ENCODE results near the gene NCAPG2.
"Not testable (repeated sequence)": the region's sequence is repeated elsewhere in the genome, so short reads cannot be mapped to it uniquely, and the experiment has no call there.

Gene NCAPG2

DNA sequence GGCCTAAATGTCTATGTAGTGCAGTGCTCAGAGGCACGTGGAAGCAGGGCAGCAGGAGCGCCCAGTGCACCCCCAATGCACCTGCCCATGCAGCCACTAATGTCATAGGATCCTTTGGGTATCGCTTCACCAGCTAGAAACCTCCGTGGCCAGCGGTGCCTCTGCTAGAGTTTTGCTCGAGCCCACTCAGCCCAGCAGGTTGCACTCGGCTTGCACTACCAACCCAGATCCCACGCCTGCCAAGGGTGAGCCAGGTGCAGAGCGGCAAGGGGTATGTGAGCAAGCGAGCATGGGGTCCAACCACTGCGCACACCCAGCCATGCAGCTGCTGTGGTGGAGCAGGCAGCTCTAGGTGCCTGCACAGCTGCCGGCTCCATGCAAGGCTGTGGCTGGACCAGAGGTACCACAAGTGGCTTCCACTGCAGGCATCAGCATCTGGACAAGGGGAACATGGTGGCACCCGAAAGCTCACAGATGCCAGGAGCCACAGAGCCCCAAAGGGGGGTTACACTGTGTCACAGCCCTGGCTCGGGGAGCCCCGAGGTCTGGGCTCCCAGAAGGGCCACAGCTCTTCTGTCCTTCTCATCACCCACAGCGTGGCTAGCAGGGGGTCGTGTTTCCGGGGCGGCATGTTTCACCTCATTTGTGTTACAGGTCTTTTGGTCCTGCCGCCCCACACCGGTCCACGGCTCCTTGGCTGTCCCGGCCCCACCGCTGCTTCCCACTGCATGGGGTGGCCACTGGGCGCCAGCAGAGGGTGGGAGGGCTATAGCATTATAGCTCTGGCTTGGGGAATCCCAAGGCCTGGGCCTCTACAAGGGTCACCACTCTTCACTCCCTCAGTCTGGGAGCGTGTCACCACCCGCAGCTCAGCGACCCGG lies 2.3 kb upstream of the NCAPG2 start:
- no peak for DNase-seq (ENCODE audit: low read depth in 2 of 2)

DNA sequence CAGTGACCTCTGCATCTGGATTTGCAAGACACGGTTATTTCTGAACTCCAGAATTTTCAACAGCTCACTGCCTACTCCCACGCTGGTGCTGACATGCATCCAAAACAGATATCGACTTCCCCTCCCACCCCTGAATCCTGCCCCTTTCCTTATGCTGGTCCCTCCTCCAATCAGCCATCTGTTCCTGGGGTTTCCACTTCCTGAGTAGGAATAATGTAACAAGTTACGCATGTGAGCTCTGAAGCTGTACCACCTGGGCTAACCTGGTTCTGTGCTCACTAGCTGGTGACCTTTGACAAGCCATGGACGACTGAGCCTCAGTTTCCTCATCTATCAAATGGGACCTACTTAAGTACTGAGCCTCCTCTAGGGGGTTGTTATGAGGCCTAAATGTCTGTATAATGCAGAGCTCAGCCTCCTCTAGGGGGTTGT lies 1.7 kb upstream of the NCAPG2 start:
- DNase-seq (ENCODE audit: low read depth in 2 of 2): no peak

DNA sequence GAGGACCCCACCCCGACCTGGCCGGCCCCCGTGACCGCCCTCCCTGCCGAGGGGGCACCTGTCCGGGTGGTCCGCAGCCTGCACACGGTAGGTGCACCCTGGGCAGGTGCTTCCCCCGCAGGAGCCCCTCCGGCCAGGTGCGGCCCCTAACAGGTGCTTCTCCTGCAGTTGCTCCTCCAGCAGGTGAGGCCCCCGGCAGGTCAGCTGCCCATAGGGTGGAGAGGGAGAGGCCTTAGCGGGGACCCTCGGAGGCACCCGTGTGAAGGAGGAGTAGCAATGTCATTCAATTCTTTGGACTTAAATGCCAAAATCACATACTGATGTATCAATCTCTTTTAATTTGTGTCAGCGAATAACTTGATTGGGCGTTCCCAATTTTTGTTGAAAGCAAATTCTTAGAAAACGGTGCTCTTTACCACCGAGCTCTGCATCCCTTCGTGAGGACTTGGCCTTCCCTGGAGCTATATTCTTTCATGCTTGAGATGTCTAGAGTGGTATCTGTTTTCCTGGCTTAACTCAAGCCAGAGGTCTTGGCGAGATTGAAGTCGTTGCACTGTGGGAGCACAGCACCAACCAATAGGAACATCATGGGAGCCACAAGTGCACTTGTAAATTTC lies 738 bp upstream of the NCAPG2 start:
- DNase-seq (ENCODE audit: low read depth in 2 of 2): no peak

DNA sequence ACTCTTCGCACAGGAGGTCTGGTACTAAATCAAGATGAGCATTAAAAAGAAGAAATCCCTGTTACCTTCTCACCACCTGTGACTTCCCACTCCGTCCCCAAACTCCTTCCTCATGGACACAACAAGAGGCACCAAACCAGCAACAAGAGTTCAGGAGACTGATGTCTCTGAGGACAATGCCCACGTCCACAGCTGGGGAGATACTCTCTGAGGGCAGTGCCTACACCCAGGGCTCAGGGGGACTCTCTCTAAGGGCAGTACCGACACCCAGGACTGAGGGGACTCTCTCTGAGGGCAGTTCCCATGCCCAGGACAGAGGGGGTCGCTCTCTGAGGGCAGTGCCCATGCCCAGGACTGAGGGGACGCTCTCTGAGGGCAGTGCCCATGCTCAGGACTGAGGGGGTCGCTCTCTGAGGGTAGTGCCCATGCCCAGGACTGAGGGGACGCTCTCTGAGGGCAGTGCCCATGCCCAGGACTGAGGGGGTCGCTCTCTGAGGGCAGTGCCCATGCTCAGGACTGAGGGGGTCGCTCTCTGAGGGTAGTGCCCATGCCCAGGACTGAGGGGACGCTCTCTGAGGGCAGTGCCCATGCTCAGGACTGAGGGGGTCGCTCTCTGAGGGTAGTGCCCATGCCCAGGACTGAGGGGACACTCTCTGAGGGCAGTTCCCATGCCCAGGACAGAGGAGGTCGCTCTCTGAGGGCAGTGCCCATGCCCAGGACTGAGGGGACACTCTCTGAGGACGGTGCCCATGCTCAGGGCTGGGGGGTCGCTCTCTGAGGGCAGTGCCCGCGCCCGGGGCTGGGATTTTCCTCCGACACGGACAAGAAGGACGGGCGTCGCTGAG lies 703 bp downstream of the NCAPG2 start:
- not testable (repeated sequence) for DNase-seq (ENCODE audit: low read depth in 2 of 2)

DNA sequence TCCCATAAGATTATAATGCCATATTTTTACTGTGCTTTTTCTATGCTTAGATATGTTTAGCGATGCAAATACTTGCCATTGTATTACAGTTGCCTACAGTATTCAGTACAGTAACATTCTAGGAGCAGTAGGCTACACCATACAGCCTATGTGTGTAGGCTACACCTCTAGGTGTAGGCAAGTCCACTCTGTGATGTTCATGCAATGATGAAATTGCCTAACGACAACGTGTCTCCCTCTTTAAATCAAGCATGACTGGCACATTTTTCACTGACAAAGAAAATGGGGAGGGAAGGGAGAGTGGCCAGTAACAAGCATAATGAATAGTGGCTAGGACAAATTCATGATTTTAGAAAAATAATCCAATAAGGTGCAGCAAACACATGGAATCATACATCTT lies 1.7 kb downstream of the NCAPG2 start:
- no peak for DNase-seq (ENCODE audit: low read depth in 2 of 2)

DNA sequence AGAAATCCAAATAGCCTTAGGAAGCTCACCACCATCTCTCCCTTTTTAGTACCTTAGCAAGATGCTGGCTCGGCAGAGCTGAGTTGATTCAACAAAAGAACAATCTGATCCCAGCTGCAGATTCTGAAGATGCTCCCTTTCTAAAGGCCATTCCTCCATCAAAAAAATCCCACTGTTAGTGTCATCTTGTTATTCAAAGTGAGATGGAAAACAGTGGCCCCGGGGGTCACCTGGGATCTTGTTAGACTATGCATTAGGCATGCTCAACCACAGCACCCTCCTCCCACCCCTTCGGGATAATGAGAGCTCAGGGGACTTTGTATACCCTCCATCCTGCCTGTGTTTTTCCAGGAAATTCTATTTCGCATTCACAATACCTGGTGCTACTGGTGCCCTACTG lies 2.4 kb downstream of the NCAPG2 start:
- DNase-seq (ENCODE audit: low read depth in 2 of 2): no peak

DNA sequence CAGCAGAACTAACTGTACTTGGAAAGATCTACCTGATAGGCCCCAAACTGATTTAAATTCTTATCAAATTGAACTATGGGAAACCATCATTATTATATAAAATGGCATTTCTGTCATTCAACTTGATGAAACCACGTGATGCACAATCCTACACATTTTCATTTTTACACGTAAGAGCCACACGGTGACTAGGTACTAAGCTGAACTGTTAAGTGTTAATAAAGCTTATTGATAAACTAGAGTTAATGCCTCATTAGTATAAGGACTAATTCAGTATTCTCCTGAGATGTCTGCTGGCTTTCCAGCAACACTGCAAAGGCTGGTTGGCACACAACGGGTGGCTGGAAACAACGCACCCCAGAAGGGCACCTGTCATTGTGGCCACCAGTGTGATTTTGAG lies 4.6 kb downstream of the NCAPG2 start:
- DNase-seq (ENCODE audit: low read depth in 2 of 2): no peak

DNA sequence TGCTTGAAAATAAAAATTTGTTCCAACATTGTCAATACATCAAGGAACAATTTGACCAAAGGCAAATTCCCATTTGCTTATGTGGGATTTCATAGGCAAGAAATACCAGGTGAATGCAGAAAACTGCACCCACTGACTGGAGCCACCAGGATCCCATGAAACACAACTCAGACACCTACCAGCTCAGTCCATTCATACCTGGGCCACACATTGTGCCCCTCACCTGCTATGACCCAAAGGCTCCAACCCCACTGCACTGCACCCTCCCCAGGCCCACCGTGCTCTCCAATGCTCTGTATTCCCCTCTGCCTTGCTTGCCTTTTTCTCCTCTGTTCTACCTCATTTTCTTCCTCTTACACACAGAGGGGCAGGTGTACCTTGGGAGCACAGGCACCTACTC lies 5.3 kb downstream of the NCAPG2 start:
- DNase-seq (ENCODE audit: low read depth in 2 of 2): no peak

DNA sequence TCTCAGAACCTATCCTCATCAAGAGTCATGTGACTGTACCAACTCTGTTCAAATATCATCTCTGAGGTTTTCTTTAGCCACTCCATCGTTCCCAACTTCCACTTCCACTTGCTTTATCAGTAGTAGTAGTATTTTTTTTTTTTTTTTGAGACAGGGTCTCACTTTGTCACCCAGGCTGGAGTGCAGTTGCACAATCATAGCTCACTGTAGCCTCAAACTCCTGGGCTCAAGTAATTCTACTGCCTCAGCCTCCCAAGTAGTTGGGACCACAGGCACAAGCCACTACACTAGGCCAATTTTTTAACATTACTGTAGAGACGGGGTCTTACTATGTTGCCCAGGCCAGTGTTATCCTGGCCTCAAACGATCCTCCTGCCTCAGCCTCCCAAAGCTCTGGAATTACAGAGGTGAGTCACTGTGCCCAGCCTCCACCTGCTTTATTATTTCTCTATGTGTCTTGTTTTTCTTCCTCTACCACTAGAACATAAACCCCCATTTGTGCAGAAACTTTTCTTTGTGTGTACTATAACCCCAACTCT lies 5.9 kb downstream of the NCAPG2 start:
- DNase-seq (ENCODE audit: low read depth in 2 of 2): no peak

DNA sequence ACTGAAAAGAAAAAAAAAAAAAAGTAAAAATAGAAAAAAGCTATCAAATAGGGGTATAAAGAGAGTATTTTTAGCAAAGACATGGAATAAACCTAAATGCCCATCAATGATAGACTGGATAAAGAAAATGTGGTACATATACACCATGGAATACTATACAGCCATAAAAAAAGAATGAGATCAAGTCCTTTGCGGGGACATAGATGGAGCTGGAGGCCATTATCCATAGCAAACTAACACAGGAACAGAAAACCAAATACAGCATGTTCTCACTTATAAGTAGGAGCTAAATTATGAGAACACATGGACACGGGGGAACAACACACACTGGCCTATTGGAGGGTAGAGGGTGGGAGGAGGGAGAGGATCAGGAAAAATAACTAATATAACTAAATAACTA lies 7.0 kb downstream of the NCAPG2 start:
- not testable (repeated sequence) for DNase-seq (ENCODE audit: low read depth in 2 of 2)

DNA sequence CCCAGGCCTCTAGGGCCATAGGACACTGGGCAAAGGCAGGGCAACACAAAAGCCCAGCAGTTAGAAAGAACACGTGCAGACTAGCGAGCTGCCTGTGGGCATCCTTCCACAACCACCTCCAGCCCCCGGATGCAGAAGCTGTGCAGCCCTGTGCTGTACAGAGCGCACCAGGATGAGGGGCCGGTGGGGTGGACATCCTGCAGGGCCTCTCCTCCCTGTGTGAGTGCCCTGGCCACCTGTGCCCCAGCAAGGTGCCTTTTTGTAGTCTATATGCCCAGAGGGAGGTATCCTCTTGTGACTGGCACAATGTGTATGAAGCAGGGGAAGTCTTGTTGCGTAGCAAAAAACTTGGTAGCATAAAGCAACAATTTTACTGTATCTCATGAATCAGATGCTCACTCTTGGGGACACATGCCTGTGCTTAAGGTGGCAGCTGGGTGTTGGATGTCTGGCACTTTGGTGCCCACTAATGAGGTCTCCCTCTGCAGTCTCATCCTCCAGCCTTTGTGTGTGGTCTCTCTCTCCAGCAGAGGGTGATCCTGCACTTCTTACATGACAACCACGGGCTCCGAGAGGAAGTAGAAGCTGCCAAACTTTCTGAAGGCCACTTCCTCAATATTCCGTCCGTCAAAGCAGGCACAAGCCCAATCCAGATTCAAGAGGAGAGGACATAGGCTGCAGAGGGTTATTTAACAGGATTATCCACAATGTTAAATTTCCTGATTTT lies 8.7 kb downstream of the NCAPG2 start:
- no peak for DNase-seq (ENCODE audit: low read depth in 2 of 2)

DNA sequence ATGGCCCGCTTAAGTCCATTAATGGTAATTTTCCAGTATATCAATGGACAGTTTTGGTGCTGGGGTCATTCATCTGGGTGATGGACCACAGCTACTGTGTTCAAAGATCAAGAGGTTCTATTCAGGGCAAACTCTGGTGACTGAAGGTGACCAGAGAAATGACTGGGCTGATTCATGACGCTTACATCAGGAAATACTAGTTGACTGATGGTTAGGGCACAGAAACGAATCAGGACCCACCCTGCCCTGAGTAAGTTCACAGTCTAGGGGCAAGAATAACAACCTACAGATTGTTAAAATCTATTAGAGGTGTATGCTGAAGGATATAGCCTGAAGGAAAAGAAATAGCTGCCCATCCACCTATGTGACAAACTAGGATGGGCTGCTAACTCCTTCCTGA lies 9.5 kb downstream of the NCAPG2 start:
- no peak for DNase-seq (ENCODE audit: low read depth in 2 of 2)

DNA sequence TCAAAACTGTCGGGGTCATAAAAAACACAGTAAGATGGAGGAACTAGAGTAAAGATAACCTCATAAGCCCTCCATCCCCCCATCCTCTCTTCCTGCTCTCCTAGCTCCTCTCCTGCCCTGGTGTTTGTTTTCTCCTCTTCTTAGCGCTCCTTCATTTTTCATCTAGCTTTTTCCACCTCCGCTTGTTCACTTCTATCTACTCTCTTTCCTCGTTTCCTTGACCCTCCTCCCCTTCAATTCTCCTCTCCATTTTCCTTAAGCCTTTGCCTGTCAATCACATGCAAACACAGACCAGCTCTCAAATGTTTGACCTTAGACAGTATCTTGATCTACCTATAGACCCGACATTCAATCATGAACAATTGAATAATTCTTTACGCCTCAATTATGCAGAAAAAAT lies 10.0 kb downstream of the NCAPG2 start:
- DNase-seq (ENCODE audit: low read depth in 2 of 2): no peak

DNA sequence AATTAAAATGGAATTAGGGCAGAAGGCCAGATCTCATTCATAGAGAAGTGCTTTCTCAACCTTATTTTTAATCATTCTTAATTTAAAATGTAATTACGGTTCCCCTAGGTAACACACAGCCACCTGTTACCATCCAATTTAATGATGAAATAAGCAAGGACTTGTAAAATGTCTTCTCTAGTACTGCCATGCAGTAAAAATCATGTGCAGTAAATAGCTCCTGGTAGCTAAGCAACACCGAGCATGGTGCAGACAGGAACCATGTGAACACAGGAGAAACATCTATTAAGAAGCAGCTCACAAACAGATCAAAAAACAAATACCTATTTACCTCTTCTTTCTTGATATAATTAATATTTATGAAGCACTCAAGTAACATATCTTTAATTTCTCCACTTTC lies 15.1 kb downstream of the NCAPG2 start:
- DNase-seq (ENCODE audit: low read depth in 2 of 2): no peak

DNA sequence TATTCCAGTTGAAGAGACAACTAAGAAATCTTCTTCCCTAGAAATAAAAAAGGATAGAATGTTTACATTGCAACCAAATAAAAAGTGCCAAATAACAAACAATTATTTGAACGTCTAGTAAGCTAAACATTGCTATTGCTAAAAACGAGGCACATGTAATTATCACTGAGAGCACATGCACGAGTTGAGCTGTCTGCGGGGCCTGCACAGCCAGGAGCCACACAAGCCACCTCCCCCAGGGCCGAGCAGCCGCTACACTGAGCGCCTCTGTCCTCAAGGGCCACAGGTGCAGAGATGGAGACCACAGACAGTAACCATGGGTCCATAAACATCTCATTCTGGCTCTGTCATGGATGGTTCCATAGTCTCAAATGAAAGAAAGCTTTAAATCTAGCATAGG lies 17.2 kb downstream of the NCAPG2 start:
- no peak for DNase-seq (ENCODE audit: low read depth in 2 of 2)

DNA sequence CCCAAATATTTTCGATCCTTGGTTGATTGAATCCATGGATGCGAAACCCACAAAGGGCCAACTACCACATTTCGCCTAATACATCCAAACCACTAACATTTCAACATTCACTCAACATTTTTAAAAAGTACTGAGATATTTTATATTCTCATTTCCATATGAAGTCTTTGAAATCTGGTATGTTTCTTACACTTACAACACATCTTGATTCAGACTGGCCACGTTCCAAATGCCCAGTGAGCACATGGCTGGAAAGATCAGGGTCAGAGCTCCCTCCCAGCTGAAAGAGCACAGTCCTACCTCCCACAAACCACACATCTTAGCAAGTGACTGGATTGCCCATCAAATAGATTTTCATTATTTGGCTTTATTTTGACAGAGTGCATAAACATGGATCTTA lies 18.9 kb downstream of the NCAPG2 start:
- DNase-seq (ENCODE audit: low read depth in 2 of 2): no peak

DNA sequence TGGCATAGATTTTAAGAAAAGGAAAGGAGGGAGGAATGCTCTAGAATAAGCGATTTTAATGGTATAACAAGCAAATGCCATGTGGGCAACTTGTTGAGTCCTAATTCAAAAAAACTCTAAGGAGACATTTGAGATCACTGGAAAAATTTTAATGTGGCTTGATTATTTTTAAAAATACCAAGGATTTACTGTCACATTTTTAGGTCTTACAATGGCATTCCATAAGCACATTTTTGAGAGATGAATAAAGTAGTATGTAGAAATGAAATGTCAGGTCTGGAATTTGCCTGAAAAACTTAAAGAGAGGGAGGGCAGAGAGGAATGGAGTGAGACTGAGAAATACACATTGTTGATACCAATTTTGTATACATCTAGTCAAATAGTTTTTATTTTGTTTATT lies 20.3 kb downstream of the NCAPG2 start:
- DNase-seq (ENCODE audit: low read depth in 2 of 2): no peak

DNA sequence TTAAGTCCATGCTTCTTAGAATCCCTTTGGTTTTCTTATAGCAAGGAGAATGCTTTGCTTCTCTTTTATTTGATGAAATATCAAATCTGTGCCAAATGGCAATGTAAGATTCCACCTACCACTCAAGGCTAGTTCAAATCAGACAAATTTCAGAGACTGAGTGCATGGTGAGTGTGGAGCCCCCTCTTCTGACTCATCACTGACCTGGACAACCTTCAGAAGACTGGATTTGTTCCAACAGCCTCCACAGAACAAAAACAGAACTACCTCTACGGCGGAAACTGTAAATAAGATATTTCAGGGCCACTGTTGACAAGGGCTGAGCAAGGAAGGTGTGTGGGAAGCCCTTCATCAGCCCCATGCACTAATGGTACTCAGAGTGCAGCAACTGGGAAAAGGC lies 21.1 kb downstream of the NCAPG2 start:
- DNase-seq (ENCODE audit: low read depth in 2 of 2): no peak

DNA sequence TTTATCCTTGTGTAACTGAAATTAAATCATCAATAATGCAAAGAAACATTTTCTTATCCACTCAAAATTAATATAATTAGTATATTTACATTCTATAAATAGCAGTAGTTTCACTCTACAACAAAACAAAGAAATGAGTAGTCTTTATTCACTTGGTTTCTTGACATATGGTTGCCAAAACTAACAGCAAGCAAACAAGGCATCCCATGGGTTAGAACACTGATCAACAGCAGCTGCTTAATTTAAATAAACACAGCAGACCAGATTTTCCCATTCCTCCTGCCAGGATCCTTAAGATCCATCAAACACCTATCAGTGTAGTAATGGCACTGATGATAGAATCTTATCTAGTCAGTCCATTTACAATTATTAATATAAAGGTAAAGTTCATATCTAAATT lies 22.1 kb downstream of the NCAPG2 start:
- no peak for DNase-seq (ENCODE audit: low read depth in 2 of 2)

DNA sequence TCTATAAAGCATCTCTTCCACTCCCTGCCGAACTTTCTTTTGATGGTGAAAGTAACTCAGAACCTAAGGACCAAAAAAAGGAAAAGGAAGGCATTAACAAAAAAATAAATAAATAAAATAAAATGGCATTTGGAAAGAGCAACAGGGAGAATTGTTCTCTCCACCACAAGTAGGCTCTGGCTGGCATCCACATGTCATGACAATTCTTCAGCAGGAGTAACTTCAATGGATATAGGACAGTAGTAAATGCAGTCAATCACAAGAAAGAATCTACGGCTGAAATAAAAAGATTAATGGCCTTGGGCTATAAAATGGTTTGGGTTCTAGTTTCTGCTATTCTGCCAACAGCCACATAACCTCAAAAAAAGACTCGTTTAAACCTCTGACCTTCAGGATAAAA lies 23.9 kb downstream of the NCAPG2 start:
- no peak for DNase-seq (ENCODE audit: low read depth in 2 of 2)

DNA sequence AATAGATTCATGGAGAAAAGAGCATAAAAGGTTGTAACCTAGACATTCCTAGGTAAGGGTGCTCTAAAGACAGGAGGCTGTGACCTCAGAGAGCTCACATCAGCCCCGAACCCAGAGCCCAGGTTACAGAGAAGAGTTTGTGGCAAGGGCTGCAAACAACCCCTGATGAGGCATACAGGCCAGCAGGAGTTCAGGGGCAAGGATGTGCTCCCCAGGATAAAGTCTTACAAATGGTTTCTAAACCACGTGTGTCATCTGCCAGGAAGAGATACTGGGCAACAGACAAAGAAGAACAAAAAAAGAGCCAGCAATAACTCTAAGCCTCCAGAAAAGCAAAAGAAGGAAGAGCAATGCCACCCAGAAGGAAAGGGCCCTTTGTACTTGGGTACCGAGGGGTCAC lies 27.7 kb downstream of the NCAPG2 start:
- no peak for DNase-seq (ENCODE audit: low read depth in 2 of 2)
